ENCODE results near the gene ZBTB16.
A peak's percentile ranks its signal among the peaks of the same experiment; 100 is the strongest.

ZBTB16 gene

DNA sequence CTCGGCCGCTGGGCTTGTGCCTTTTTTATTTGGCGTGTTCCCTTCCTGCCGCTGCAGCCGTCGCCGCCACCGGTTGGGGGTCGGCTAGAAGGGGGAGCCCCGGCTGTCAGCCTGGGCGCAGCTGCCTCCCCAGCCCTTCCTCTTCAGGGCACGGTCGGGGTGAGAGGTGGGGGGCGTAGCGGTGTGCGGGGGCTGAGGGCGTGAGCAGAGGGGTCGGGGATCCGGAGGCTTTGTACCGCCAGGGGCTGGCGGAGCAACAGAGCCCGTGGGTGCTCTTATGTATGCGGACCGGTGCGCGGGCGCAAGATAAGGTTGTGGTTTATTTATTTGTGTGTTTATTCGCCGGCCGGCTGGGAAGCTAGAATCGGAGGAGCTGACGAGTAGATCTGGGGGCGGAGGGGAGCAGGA is 477 bp downstream of the ZBTB16 start:
- TF ChIP-seq, protein P1, sequence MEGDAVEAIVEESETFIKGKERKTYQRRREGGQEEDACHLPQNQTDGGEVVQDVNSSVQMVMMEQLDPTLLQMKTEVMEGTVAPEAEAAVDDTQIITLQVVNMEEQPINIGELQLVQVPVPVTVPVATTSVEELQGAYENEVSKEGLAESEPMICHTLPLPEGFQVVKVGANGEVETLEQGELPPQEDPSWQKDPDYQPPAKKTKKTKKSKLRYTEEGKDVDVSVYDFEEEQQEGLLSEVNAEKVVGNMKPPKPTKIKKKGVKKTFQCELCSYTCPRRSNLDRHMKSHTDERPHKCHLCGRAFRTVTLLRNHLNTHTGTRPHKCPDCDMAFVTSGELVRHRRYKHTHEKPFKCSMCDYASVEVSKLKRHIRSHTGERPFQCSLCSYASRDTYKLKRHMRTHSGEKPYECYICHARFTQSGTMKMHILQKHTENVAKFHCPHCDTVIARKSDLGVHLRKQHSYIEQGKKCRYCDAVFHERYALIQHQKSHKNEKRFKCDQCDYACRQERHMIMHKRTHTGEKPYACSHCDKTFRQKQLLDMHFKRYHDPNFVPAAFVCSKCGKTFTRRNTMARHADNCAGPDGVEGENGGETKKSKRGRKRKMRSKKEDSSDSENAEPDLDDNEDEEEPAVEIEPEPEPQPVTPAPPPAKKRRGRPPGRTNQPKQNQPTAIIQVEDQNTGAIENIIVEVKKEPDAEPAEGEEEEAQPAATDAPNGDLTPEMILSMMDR (IDR thresholded peaks at IDR 0.05; ENCODE audit: borderline replicate concordance, control extremely low read depth, extremely low read depth, insufficient read depth, missing control alignments): no peak
- in situ Hi-C loops (cut with MboI; ENCODE audit: low sequenced_read_pairs, unreplicated experiment): no loop called here
- DNase-seq (ENCODE audit: low spot score): peak; percentile 42

DNA sequence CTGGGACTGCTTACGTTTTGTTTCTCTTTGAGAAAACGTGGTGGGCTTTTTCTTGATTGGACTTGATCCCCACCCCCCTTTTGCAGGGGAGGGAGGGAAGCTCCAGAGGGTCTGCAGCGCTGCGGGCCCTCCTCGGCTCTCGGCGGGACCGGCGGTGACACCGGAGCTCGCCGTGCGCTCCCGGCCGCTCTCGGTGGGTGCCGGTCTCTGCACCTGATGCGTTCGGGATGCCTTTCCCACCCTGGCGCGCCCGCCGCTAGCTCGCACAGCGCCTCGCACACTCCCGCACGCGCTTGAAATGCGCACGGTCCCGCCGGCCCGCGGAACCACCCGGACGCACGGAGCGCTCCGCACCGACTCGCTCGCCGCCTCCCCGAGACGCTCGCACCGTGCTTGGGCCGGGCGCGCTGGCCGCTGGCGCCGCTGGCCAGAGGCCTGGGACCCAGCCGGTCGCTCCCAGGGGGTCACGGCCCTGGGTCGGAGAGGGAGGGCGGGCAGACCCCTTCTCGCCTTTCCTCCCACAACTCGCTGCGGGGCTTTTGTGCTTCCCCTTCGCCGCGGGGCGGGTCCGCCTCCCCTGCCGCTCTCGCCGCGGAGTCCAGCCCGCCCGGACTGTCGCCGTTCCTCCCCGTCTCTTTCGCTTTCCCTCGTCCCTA is 1.0 kb downstream of the ZBTB16 start:
- DNase-seq (ENCODE audit: low spot score): no peak
- in situ Hi-C loops (cut with MboI; ENCODE audit: low sequenced_read_pairs, unreplicated experiment): no loop called here

GRCh38 chr11:114061048-114061680 is 1.7 kb downstream of the ZBTB16 start:
- TF ChIP-seq, protein P1 (IDR thresholded peaks at IDR 0.05; ENCODE audit: borderline replicate concordance, control extremely low read depth, extremely low read depth, insufficient read depth, missing control alignments): no peak
- DNase-seq (ENCODE audit: low spot score): no peak
- in situ Hi-C loops (cut with MboI; ENCODE audit: low sequenced_read_pairs, unreplicated experiment): no loop called here

More for the DNA sequence above, 1.0 kb downstream of the ZBTB16 start:
- TF ChIP-seq, protein P1 (IDR thresholded peaks at IDR 0.05; ENCODE audit: borderline replicate concordance, control extremely low read depth, extremely low read depth, insufficient read depth, missing control alignments): no peak

DNA sequence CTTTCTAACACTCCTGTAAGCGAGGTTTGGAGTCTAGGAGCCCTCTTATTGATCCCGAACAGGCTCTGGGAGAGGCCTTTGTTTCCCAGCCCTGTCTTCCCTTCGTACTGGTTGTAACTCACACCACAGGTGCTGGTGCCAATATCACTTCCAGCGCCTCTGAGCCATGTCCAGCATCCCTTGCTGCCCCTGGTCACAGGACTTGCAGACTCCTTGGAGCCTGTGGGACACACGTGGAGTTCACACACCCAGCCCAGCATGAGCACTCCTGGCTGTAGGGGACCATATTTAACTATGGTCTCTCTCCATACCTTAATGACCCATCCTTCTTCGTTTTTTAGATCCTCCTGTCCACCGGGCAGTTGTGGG is 2.2 kb downstream of the ZBTB16 start:
- no peak for DNase-seq (ENCODE audit: low spot score)
- in situ Hi-C loops (cut with MboI; ENCODE audit: low sequenced_read_pairs, unreplicated experiment): no loop called here

DNA sequence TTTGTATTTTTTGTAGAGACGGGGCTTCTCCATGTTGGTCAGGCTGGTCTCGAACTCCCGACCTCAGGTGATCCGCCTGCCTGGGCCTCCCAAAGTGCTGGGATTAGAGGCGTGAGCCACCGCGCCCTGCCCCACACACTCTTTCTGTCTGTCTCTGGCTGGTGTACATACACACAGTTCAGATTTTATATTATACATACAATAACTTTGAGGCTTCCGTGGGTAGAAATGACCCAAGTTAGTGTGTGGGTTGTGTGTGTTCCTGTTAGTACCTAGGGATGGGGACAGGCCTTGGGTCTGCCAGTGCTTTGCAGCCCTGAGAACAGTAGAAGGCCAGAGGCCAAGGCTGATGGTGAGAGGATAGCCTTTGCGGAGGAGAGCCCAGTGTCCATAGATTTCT is 2.8 kb downstream of the ZBTB16 start:
- TF ChIP-seq, protein P1 (IDR thresholded peaks at IDR 0.05; ENCODE audit: borderline replicate concordance, control extremely low read depth, extremely low read depth, insufficient read depth, missing control alignments): no peak
- in situ Hi-C loops (cut with MboI; ENCODE audit: low sequenced_read_pairs, unreplicated experiment): no loop called here
- DNase-seq (ENCODE audit: low spot score): no peak

More for the DNA sequence above, 2.2 kb downstream of the ZBTB16 start:
- TF ChIP-seq, protein P1 (IDR thresholded peaks at IDR 0.05; ENCODE audit: borderline replicate concordance, control extremely low read depth, extremely low read depth, insufficient read depth, missing control alignments): no peak

DNA sequence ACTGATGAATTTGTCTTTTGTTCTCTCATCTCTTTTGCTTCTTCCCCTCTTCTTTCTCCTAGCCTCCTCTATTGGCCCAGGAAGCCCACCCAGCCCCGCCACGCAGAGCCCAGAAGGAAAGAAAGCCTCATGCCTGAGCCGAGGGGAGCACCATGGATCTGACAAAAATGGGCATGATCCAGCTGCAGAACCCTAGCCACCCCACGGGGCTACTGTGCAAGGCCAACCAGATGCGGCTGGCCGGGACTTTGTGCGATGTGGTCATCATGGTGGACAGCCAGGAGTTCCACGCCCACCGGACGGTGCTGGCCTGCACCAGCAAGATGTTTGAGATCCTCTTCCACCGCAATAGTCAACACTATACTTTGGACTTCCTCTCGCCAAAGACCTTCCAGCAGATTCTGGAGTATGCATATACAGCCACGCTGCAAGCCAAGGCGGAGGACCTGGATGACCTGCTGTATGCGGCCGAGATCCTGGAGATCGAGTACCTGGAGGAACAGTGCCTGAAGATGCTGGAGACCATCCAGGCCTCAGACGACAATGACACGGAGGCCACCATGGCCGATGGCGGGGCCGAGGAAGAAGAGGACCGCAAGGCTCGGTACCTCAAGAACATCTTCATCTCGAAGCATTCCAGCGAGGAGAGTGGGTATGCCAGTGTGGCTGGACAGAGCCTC is 3.8 kb downstream of the ZBTB16 start:
- TF ChIP-seq, protein P1 (IDR thresholded peaks at IDR 0.05; ENCODE audit: borderline replicate concordance, control extremely low read depth, extremely low read depth, insufficient read depth, missing control alignments): no peak
- no peak for DNase-seq (ENCODE audit: low spot score)
- in situ Hi-C loops (cut with MboI; ENCODE audit: low sequenced_read_pairs, unreplicated experiment): no loop called here

All from GM13976 (cell line).